Measurements from ENCODE around the gene WNT4. TPM values are rescaled to one million over a fixed set of nuclear protein-coding genes. Genes with fewer than 3 reads are reported as not detected.
A peak's percentile ranks its signal among the peaks of the same experiment; 100 is the strongest.

Gene WNT4
- polyA plus RNA-seq, 3 donors, result not detected

DNA sequence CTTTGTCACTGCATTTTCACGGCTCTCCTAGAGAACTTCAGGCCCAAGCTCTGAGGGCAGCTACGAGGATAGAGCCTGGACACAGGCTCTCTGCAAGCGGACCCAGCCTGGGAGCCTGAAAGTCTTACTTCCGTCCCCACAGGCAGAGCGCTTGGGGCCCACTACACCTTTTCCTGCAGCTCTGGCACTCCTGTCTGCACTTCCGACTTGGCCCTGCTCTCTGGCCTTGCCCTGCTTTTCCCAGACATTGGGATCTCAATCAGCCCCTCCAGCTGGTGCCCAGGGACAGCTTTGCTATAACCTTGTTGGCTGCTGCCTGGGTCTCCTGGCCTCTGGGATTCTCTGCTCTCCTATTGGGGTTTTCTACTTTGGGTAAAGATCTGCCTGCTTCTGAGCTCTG is 27.6 kb downstream of the WNT4 start:
- peak overlapping the region in 1 of 2 donors; percentile 41 for H3K27ac ChIP-seq (ENCODE audit: low read depth in 1 of 2, low read length in 2 of 2)
- H3K36me3 Mint-ChIP-seq, result peaks cover 57 to 84% of the 10 kb centered on the region in 2 donors
- no peak overlapping the region for H3K4me3 ChIP-seq (replicated peaks in 1 of 3; ENCODE audit: low read depth in 2 of 3, low read length in 3 of 3)
- peak overlapping the region in 4 of 7 donors; percentile 5 to 71 (median 59) for H3K27ac Mint-ChIP-seq
- no peaks in the 10 kb centered on the region for H3K27me3 ChIP-seq (ENCODE audit: control insufficient read depth in 2 of 2, insufficient read depth in 2 of 2, low read length in 2 of 2)
- H3K79me2 ChIP-seq (ENCODE audit: insufficient read depth, low read length), result peaks cover 10% of the 10 kb centered on the region
- no peaks in the 10 kb centered on the region for H3K4me1 ChIP-seq (ENCODE audit: control insufficient read depth in 1 of 2, insufficient read depth in 2 of 2, low read length in 2 of 2)
- no peak overlapping the region for H2AFZ ChIP-seq (ENCODE audit: insufficient read depth, low read depth, low read length, poor library complexity, severe bottlenecking)
- H3K36me3 ChIP-seq (replicated peaks in 1 of 2; ENCODE audit: control insufficient read depth in 1 of 2, insufficient read depth in 2 of 2, low read length in 2 of 2), result peaks cover 48 to 100% of the 10 kb centered on the region in 2 donors
- TF ChIP-seq, protein P1, sequence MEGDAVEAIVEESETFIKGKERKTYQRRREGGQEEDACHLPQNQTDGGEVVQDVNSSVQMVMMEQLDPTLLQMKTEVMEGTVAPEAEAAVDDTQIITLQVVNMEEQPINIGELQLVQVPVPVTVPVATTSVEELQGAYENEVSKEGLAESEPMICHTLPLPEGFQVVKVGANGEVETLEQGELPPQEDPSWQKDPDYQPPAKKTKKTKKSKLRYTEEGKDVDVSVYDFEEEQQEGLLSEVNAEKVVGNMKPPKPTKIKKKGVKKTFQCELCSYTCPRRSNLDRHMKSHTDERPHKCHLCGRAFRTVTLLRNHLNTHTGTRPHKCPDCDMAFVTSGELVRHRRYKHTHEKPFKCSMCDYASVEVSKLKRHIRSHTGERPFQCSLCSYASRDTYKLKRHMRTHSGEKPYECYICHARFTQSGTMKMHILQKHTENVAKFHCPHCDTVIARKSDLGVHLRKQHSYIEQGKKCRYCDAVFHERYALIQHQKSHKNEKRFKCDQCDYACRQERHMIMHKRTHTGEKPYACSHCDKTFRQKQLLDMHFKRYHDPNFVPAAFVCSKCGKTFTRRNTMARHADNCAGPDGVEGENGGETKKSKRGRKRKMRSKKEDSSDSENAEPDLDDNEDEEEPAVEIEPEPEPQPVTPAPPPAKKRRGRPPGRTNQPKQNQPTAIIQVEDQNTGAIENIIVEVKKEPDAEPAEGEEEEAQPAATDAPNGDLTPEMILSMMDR (IDR thresholded peaks at IDR 0.05), result no peak
- H4K20me1 ChIP-seq (ENCODE audit: insufficient read depth, low read length), result peaks cover 100% of the 10 kb centered on the region
- H3K4me3 Mint-ChIP-seq, result no peak overlapping the region
- no peaks in the 10 kb centered on the region for H3K9me3 ChIP-seq (replicated peaks in 1 of 2; ENCODE audit: control insufficient read depth in 1 of 2, insufficient read depth in 1 of 2, low read length in 2 of 2)
- intact Hi-C loops (cut with micrococcal nuclease), result no loop called here
- H3K27me3 Mint-ChIP-seq (ENCODE audit: low read depth in 3 of 3), result no peaks in the 10 kb centered on the region
- DNase-seq, result no peak
- H3K9ac ChIP-seq (ENCODE audit: insufficient read depth, low read length, poor library complexity, severe bottlenecking), result peak overlapping the region; percentile 1
- H3K4me2 ChIP-seq (replicated peaks; ENCODE audit: extremely low read depth, low read length, poor library complexity, severe bottlenecking), result no peak overlapping the region
- WGBS (ENCODE audit: insufficient coverage), result 92% methylated on average over 6 of the region's 6 CpGs
- H3K9me3 Mint-ChIP-seq, result peaks cover 0 to 2% (median 0%) of the 10 kb centered on the region in 7 donors
- H3K4me1 Mint-ChIP-seq, result peaks cover 7% of the 10 kb centered on the region

GRCh38 chr1:22114083-22115012 is 28.5 kb downstream of the WNT4 start:
- 93% methylated on average over 16 of the region's 18 CpGs for WGBS (ENCODE audit: insufficient coverage)
- TF ChIP-seq, protein P1 (IDR thresholded peaks at IDR 0.05), result no peak

More at GRCh38 chr1:22114083-22115012, 28.5 kb downstream of the WNT4 start:
- H3K9ac ChIP-seq (ENCODE audit: insufficient read depth, low read length, poor library complexity, severe bottlenecking), result peak overlapping the region; percentile 1
- H2AFZ ChIP-seq (ENCODE audit: insufficient read depth, low read depth, low read length, poor library complexity, severe bottlenecking), result no peak overlapping the region
- intact Hi-C loops (cut with micrococcal nuclease), result no loop called here
- H3K36me3 ChIP-seq (replicated peaks in 1 of 2; ENCODE audit: control insufficient read depth in 1 of 2, insufficient read depth in 2 of 2, low read length in 2 of 2), result peaks cover 48 to 99% of the 10 kb centered on the region in 2 donors
- DNase-seq, result no peak
- Mint-ChIP-seq H3K36me3 (peaks cover 49 to 83% of the 10 kb centered on the region in 2 donors), H3K4me1 (peaks cover 7% of the 10 kb centered on the region), H3K27me3 (ENCODE audit: low read depth in 3 of 3) (no peaks in the 10 kb centered on the region), H3K9me3 (peaks cover 0 to 2% (median 0%) of the 10 kb centered on the region in 7 donors), H3K4me3 (no peak overlapping the region), H3K27ac (peak overlapping the region in 6 of 7 donors; percentile 5 to 66 (median 37))
- H3K79me2 ChIP-seq (ENCODE audit: insufficient read depth, low read length), result peaks cover 14% of the 10 kb centered on the region
- H3K27ac ChIP-seq (ENCODE audit: low read depth in 1 of 2, low read length in 2 of 2), result peak overlapping the region in 1 of 2 donors; percentile 41
- no peak overlapping the region for H3K4me2 ChIP-seq (replicated peaks; ENCODE audit: extremely low read depth, low read length, poor library complexity, severe bottlenecking)
- H3K9me3 ChIP-seq (replicated peaks in 1 of 2; ENCODE audit: control insufficient read depth in 1 of 2, insufficient read depth in 1 of 2, low read length in 2 of 2), result no peaks in the 10 kb centered on the region
- no peak overlapping the region for H3K4me3 ChIP-seq (replicated peaks in 1 of 3; ENCODE audit: low read depth in 2 of 3, low read length in 3 of 3)
- no peaks in the 10 kb centered on the region for H3K27me3 ChIP-seq (ENCODE audit: control insufficient read depth in 2 of 2, insufficient read depth in 2 of 2, low read length in 2 of 2)
- H4K20me1 ChIP-seq (ENCODE audit: insufficient read depth, low read length), result peaks cover 100% of the 10 kb centered on the region
- H3K4me1 ChIP-seq (ENCODE audit: control insufficient read depth in 1 of 2, insufficient read depth in 2 of 2, low read length in 2 of 2), result no peaks in the 10 kb centered on the region
